Neural cell (in vitro differentiated cells): ENCODE results near the gene BCAS2. TPM values are rescaled to one million over a fixed set of nuclear protein-coding genes. Genes with fewer than 3 reads are reported as not detected.

Experiments used
- H2AFZ ChIP-seq: fragments of 200-600, 300-800 bp; sonication (generic), shearing (Covaris generic); 2 replicates; pipeline ENCODE4 v1.6.0; 2014; ENCODE audit warnings: low read depth, mild to moderate bottlenecking, antibody characterized with exemption, low read length, moderate library complexity
- H3F3A ChIP-seq: fragments of 200-600 bp; shearing (Covaris generic); 2 replicates; pipeline ENCODE4 v1.6.1; 2016; ENCODE audit warnings: mild to moderate bottlenecking, moderate library complexity, mixed read lengths, antibody characterized with exemption, low read length; ENCODE audit not compliant: insufficient read depth, poor library complexity, severe bottlenecking
- H3K27ac ChIP-seq: fragments of 200-600, 300-800 bp; sonication (generic), shearing (Covaris generic); 2 replicates; pipeline ENCODE4 v1.5.1; 2014; ENCODE audit warnings: mild to moderate bottlenecking, low read length, moderate library complexity
- H3K27me3 ChIP-seq: fragments of 300-800, 200-600 bp; sonication (generic), shearing (Covaris generic); 2 replicates; pipeline ENCODE4 v1.6.0; 2014; ENCODE audit warnings: mild to moderate bottlenecking, low read depth, low read length, moderate library complexity; ENCODE audit not compliant: insufficient read depth
- H3K36me3 ChIP-seq: fragments of 300-800, 200-600 bp; sonication (generic), shearing (Covaris generic); 2 replicates; pipeline ENCODE4 v1.5.1; 2014; ENCODE audit warnings: mild to moderate bottlenecking, antibody characterized with exemption, low read length, moderate library complexity; ENCODE audit not compliant: insufficient read depth
- H3K4me2 ChIP-seq: fragments of 300-800, 200-600 bp; sonication (generic), shearing (Covaris generic); 2 replicates; pipeline ENCODE4 v1.6.0; 2014; ENCODE audit warnings: mild to moderate bottlenecking, low read length
- H3K4me3 ChIP-seq: fragments of 300-800, 200-600 bp; sonication (generic), shearing (Covaris generic); 2 replicates; pipeline ENCODE4 v1.5.1; 2014; ENCODE audit warnings: mild to moderate bottlenecking, low read length, moderate library complexity
- H3K79me2 ChIP-seq: fragments of 200-600 bp; shearing (Covaris generic); replicated peaks from 2 replicates; pipeline ENCODE4 v1.6.0; 2014; ENCODE audit warnings: mild to moderate bottlenecking, low read length, moderate library complexity; ENCODE audit not compliant: insufficient read depth
- H3K9ac ChIP-seq: fragments of 300-800, 200-600 bp; sonication (generic), shearing (Covaris generic); 2 replicates; pipeline ENCODE4 v1.6.1; 2016; ENCODE audit warnings: mild to moderate bottlenecking, low read length, mixed read lengths
- H3K9me2 ChIP-seq: fragments of 200-600 bp; shearing (Covaris generic); 2 replicates; pipeline ENCODE4 v1.6.1; 2016; ENCODE audit warnings: mild to moderate bottlenecking, low read length, mixed read lengths; ENCODE audit not compliant: insufficient read depth
- H3K9me3 ChIP-seq: fragments of 200-600, 300-800 bp; sonication (generic), shearing (Covaris generic); 2 replicates; pipeline ENCODE4 v1.6.1; 2016; ENCODE audit warnings: mild to moderate bottlenecking, mixed run types, low read length, moderate library complexity, mixed read lengths
- H4K20me1 ChIP-seq: fragments of 200-600 bp; shearing (Covaris generic); 2 replicates; pipeline ENCODE4 v1.6.1; 2016; ENCODE audit warnings: mild to moderate bottlenecking, mixed run types; ENCODE audit not compliant: insufficient read depth
- CTCF ChIP-seq: fragments of 450-650 bp; IDR thresholded peaks from 2 replicates; pipeline ENCODE4 v1.5.1; 2014; ENCODE audit warnings: antibody characterized with exemption, mild to moderate bottlenecking, moderate library complexity; ENCODE audit not compliant: poor library complexity, severe bottlenecking
- EP300 ChIP-seq: fragments of 450-650 bp; conservative IDR thresholded peaks from 2 replicates; pipeline ENCODE4 v1.6.1; 2014; ENCODE audit warnings: antibody characterized with exemption, mild to moderate bottlenecking, moderate library complexity; ENCODE audit not compliant: poor library complexity, severe bottlenecking
- EZH2 ChIP-seq: fragments of 200-600, 300-800 bp; shearing (Covaris generic), sonication (generic); IDR thresholded peaks from 2 replicates; pipeline ENCODE4 v1.6.1; 2014; ENCODE audit warnings: antibody characterized with exemption, low read length, borderline replicate concordance, mild to moderate bottlenecking; ENCODE audit not compliant: insufficient read depth, poor library complexity, severe bottlenecking
- MXI1 ChIP-seq: fragments of 450-650 bp; conservative IDR thresholded peaks from 2 replicates; pipeline ENCODE4 v1.6.1; 2014; ENCODE audit warnings: antibody characterized with exemption, mild to moderate bottlenecking; ENCODE audit not compliant: poor library complexity, severe bottlenecking
- POLR2AphosphoS5 ChIP-seq: IDR thresholded peaks from 2 replicates; pipeline ENCODE4 v1.6.1; 2012
- RAD21 ChIP-seq: fragments of 450-650 bp; conservative IDR thresholded peaks from 2 replicates; pipeline ENCODE4 v1.6.1; 2014; ENCODE audit warnings: antibody characterized with exemption, mild to moderate bottlenecking, moderate library complexity
- SMC3 ChIP-seq: fragments of 450-650 bp; conservative IDR thresholded peaks from 2 replicates; pipeline ENCODE4 v1.6.1; 2014; ENCODE audit warnings: antibody characterized with exemption, mild to moderate bottlenecking, moderate library complexity; ENCODE audit not compliant: poor library complexity
- TAF1 ChIP-seq: IDR thresholded peaks from 2 replicates; pipeline ENCODE4 v1.6.1; 2012; ENCODE audit warnings: low read depth
- polyA plus RNA-seq: library from polyadenylated mRNA; depleted of rRNA; stranded (reverse); fragments of >200 nt; gene quantifications from 2 replicates; pipeline ENCODE4 v1.2.3, GENCODE V29; 2014
- TF ChIP-seq, protein P1 (sequence below): IDR thresholded peaks from 2 replicates; pipeline ENCODE4 v1.6.1; 2012; ENCODE audit warnings: borderline replicate concordance

The BCAS2 gene
- polyA plus RNA-seq, 1 donor from 2014 or later, result 149 TPM

DNA sequence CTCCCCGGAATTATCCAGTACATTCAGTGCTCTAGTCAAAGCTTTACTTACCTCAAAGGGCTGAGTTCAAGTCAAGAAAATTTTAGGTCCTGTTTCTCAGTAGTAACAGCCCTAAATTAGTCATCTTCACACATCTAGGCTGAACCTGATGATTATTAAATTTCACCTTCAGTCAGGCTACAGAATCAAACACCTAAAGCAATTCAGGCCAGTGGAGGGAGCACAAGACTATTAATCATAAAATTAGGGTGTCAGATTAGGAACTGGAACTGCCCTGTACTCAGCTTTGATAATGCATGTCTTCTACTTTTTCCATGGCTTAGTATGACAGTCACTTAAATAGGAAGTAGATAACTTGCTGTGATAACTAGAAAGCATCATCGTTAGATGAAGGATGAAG lies 28.4 kb upstream of the BCAS2 start:
- Histone ChIP-seq H3K27me3 (no peaks in the 10 kb centered on the region), H3K36me3 (no peaks in the 10 kb centered on the region), H3K9ac (no peak overlapping the region), H3K4me2 (no peak overlapping the region), H3K9me3 (no peaks in the 10 kb centered on the region), H3K27ac (no peak overlapping the region), H3K9me2 (no peaks in the 10 kb centered on the region), H3K79me2 (no peaks in the 10 kb centered on the region), H2AFZ (no peak overlapping the region), H3F3A (no peaks in the 10 kb centered on the region), H3K4me3 (no peak overlapping the region), H4K20me1 (no peaks in the 10 kb centered on the region)
- TF ChIP-seq POLR2AphosphoS5 (no peak), CTCF (no peak), EZH2 (no peak), RAD21 (no peak), SMC3 (no peak), MXI1 (no peak), EP300 (no peak), TAF1 (no peak)
- TF ChIP-seq, protein P1, sequence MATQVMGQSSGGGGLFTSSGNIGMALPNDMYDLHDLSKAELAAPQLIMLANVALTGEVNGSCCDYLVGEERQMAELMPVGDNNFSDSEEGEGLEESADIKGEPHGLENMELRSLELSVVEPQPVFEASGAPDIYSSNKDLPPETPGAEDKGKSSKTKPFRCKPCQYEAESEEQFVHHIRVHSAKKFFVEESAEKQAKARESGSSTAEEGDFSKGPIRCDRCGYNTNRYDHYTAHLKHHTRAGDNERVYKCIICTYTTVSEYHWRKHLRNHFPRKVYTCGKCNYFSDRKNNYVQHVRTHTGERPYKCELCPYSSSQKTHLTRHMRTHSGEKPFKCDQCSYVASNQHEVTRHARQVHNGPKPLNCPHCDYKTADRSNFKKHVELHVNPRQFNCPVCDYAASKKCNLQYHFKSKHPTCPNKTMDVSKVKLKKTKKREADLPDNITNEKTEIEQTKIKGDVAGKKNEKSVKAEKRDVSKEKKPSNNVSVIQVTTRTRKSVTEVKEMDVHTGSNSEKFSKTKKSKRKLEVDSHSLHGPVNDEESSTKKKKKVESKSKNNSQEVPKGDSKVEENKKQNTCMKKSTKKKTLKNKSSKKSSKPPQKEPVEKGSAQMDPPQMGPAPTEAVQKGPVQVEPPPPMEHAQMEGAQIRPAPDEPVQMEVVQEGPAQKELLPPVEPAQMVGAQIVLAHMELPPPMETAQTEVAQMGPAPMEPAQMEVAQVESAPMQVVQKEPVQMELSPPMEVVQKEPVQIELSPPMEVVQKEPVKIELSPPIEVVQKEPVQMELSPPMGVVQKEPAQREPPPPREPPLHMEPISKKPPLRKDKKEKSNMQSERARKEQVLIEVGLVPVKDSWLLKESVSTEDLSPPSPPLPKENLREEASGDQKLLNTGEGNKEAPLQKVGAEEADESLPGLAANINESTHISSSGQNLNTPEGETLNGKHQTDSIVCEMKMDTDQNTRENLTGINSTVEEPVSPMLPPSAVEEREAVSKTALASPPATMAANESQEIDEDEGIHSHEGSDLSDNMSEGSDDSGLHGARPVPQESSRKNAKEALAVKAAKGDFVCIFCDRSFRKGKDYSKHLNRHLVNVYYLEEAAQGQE, result no peak

GRCh38 chr1:114609026-114609425 lies 27.6 kb upstream of the BCAS2 start:
- no peaks in the 10 kb centered on the region for H3K9me2 ChIP-seq
- no peak overlapping the region for H3K9ac ChIP-seq
- no peaks in the 10 kb centered on the region for H3K27me3 ChIP-seq
- no peaks in the 10 kb centered on the region for H3K36me3 ChIP-seq
- no peak overlapping the region for H3K4me2 ChIP-seq
- no peaks in the 10 kb centered on the region for H3F3A ChIP-seq
- H2AFZ ChIP-seq, result no peak overlapping the region
- H3K79me2 ChIP-seq, result no peaks in the 10 kb centered on the region
- TF ChIP-seq POLR2AphosphoS5 (no peak), EZH2 (no peak), EP300 (no peak), SMC3 (no peak), TAF1 (no peak), RAD21 (no peak), MXI1 (no peak), CTCF (no peak)
- TF ChIP-seq, protein P1, result no peak
- H4K20me1 ChIP-seq, result no peaks in the 10 kb centered on the region
- no peak overlapping the region for H3K4me3 ChIP-seq
- H3K9me3 ChIP-seq, result no peaks in the 10 kb centered on the region
- no peak overlapping the region for H3K27ac ChIP-seq
